SU-DHL-6 (cell line): ENCODE results near the gene PKD2.

ENCODE experiments used
- H2AFZ ChIP-seq: fragments of 200-600 bp; sonication (generic); 2 replicates; pipeline ENCODE4 v1.6.1; 2014; ENCODE audit warnings: low read depth, mild to moderate bottlenecking, moderate library complexity, mixed read lengths, antibody characterized with exemption, low read length; ENCODE audit not compliant: severe bottlenecking
- H3F3A ChIP-seq: fragments of 200-600 bp; shearing (Covaris generic); 2 replicates; pipeline ENCODE4 v1.6.0; 2016; ENCODE audit warnings: antibody characterized with exemption, mild to moderate bottlenecking; ENCODE audit not compliant: insufficient read depth
- H3K27ac ChIP-seq: fragments of 200-600 bp; sonication (generic); 2 replicates; pipeline ENCODE4 v1.5.1; 2016; ENCODE audit warnings: low read depth, mild to moderate bottlenecking, low read length, moderate library complexity, mixed read lengths
- H3K27me3 ChIP-seq: fragments of 200-600 bp; sonication (generic), shearing (Covaris generic); 2 replicates; pipeline ENCODE4 v1.6.0; 2014; ENCODE audit warnings: mild to moderate bottlenecking, low read length
- H3K36me3 ChIP-seq: fragments of 200-600 bp; sonication (generic); 2 replicates; pipeline ENCODE4 v1.6.1; 2014; ENCODE audit warnings: mild to moderate bottlenecking, low read length, mixed read lengths
- H3K4me2 ChIP-seq: fragments of 300-600, 200-600 bp; shearing (Covaris generic), sonication (generic); 2 replicates; pipeline ENCODE4 v1.6.0; 2014; ENCODE audit warnings: low read length, low read depth, mild to moderate bottlenecking; ENCODE audit not compliant: poor library complexity, severe bottlenecking
- H3K4me3 ChIP-seq: fragments of 200-600 bp; sonication (generic); 2 replicates; pipeline ENCODE4 v1.5.1; 2014; ENCODE audit warnings: antibody characterized with exemption, low read length, mild to moderate bottlenecking, mixed read lengths; ENCODE audit not compliant: insufficient read depth, poor library complexity, severe bottlenecking
- H3K79me2 ChIP-seq: fragments of 200-600 bp; sonication (generic); 2 replicates; pipeline ENCODE4 v1.6.1; 2014; ENCODE audit warnings: mild to moderate bottlenecking, low read length, moderate library complexity; ENCODE audit not compliant: insufficient read depth
- H3K9ac ChIP-seq: fragments of 200-600 bp; sonication (generic); 2 replicates; pipeline ENCODE4 v1.7.0; 2014; ENCODE audit warnings: mild to moderate bottlenecking, low read length
- H3K9me2 ChIP-seq: fragments of 200-600 bp; sonication (generic); replicated peaks from 2 replicates; pipeline ENCODE4 v1.6.1; 2014; ENCODE audit warnings: low read length; ENCODE audit not compliant: insufficient read depth
- H3K9me3 ChIP-seq: fragments of 200-600 bp; sonication (generic); 2 replicates; pipeline ENCODE4 v1.6.1; 2014; ENCODE audit warnings: low read length, mixed read lengths; ENCODE audit not compliant: insufficient read depth
- H4K20me1 ChIP-seq: fragments of 200-600 bp; sonication (generic); 2 replicates; pipeline ENCODE4 v1.6.1; 2014; ENCODE audit warnings: low read depth, mild to moderate bottlenecking, antibody characterized with exemption, low read length, moderate library complexity, mixed read lengths
- CTCF ChIP-seq: fragments of 200-600 bp; sonication (generic); IDR thresholded peaks from one replicate; pipeline ENCODE4 v1.5.1; 2017; ENCODE audit warnings: antibody characterized with exemption, mild to moderate bottlenecking, low read length, moderate library complexity; ENCODE audit not compliant: insufficient read depth, poor library complexity, severe bottlenecking
- EZH2phosphoT487 ChIP-seq: fragments of 200-600 bp; sonication (generic), shearing (Covaris generic); conservative IDR thresholded peaks from 2 replicates; pipeline ENCODE4 v1.6.1; 2018; ENCODE audit warnings: mild to moderate bottlenecking, antibody characterized with exemption, low read length, moderate library complexity, mixed read lengths

Gene PKD2

GRCh38 chr4:87978681-87979080 is 28.8 kb upstream of the PKD2 start:
- Histone ChIP-seq H3K27me3 (no peaks in the 10 kb centered on the region), H3K9me2 (no peaks in the 10 kb centered on the region), H3K79me2 (no peaks in the 10 kb centered on the region), H4K20me1 (no peaks in the 10 kb centered on the region), H3K4me2 (no peak overlapping the region), H3K4me3 (no peak overlapping the region), H2AFZ (no peak overlapping the region), H3K27ac (no peak overlapping the region), H3K9ac (no peak overlapping the region), H3K36me3 (no peaks in the 10 kb centered on the region), H3F3A (no peaks in the 10 kb centered on the region), H3K9me3 (no peaks in the 10 kb centered on the region)
- TF ChIP-seq CTCF (no peak), EZH2phosphoT487 (no peak)

- no peaks in the 10 kb centered on the region for H3K9me3 ChIP-seq
- TF ChIP-seq EZH2phosphoT487 (no peak), CTCF (no peak)
These were observed 27.6 kb upstream of the PKD2 start for GRCh38 chr4:87979810-87980209.

GRCh38 chr4:87981486-87981885 is 25.9 kb upstream of the PKD2 start:
- Histone ChIP-seq H3K9me3 (no peaks in the 10 kb centered on the region), H3K9me2 (no peaks in the 10 kb centered on the region), H3K36me3 (no peaks in the 10 kb centered on the region), H3K4me2 (no peak overlapping the region), H3K27ac (no peak overlapping the region), H2AFZ (no peak overlapping the region), H3K4me3 (no peak overlapping the region), H3K79me2 (no peaks in the 10 kb centered on the region), H3K27me3 (no peaks in the 10 kb centered on the region), H3K9ac (no peak overlapping the region), H4K20me1 (no peaks in the 10 kb centered on the region), H3F3A (no peaks in the 10 kb centered on the region)
- no peak for TF ChIP-seq EZH2phosphoT487
- no peak for TF ChIP-seq CTCF

More at GRCh38 chr4:87979810-87980209, 27.6 kb upstream of the PKD2 start:
- Histone ChIP-seq H4K20me1 (no peaks in the 10 kb centered on the region), H3K9ac (no peak overlapping the region), H3K27ac (no peak overlapping the region), H3K27me3 (no peaks in the 10 kb centered on the region), H3K9me2 (no peaks in the 10 kb centered on the region), H3F3A (no peaks in the 10 kb centered on the region), H3K4me3 (no peak overlapping the region), H2AFZ (no peak overlapping the region), H3K79me2 (no peaks in the 10 kb centered on the region), H3K4me2 (no peak overlapping the region), H3K36me3 (no peaks in the 10 kb centered on the region)
